Upper lobe of left lung (tissue), 6 donors: ENCODE measurements around the gene SV2C. TPM values are rescaled to one million over a fixed set of nuclear protein-coding genes. Genes with fewer than 3 reads are reported as not detected.

Experiments used
- ATAC-seq, 2 donors: fragments of 200-7000 bp; cut with Tn5 transposase; one replicate each; pipeline ENCODE4 v1.9.1; 2022; ENCODE audit warnings: mild to moderate bottlenecking in 2 of 2, moderate library complexity in 2 of 2; ENCODE audit not compliant: low FRiP score in 2 of 2
- DNase-seq, 2 donors: peaks; one replicate each; pipeline ENCODE4 v3.0.0-alpha.2; 2019 to 2020
- H3K27ac ChIP-seq, 4 donors: fragments of 200-600 bp; sonication (generic); one replicate each; pipeline ENCODE4 v1.5.1; 2016 to 2019
- H3K27me3 ChIP-seq, 4 donors: fragments of 200-600 bp; sonication (generic); one replicate each; pipeline ENCODE4 v1.5.1; 2017 to 2019
- H3K36me3 ChIP-seq, 4 donors: fragments of 200-600 bp; sonication (generic); one replicate each; pipeline ENCODE4 v1.5.1; 2016 to 2019
- H3K4me1 ChIP-seq, 4 donors: fragments of 200-600 bp; sonication (generic); one replicate each; pipeline ENCODE4 v1.5.1; 2018 to 2019
- H3K4me3 ChIP-seq, 4 donors: fragments of 200-600 bp; sonication (generic); one replicate each; pipeline ENCODE4 v1.5.1; 2017 to 2019; ENCODE audit warnings: mild to moderate bottlenecking in 2 of 4, moderate library complexity in 1 of 4
- H3K9me3 ChIP-seq, 4 donors: fragments of 200-600 bp; sonication (generic); one replicate each; pipeline ENCODE4 v1.5.1; 2018 to 2019
- EP300 ChIP-seq, 4 donors: sonication (generic); formaldehyde crosslinking; IDR thresholded peaks; one replicate each; pipeline ENCODE4 v1.5.1; 2017; ENCODE audit warnings: antibody characterized with exemption in 4 of 4, control low read depth in 2 of 4
- POLR2A ChIP-seq, 4 donors: fragments of 450-650 bp; IDR thresholded peaks; one replicate each; pipeline ENCODE4 v1.5.1; 2016 to 2017; ENCODE audit warnings: antibody characterized with exemption in 4 of 4, mild to moderate bottlenecking in 2 of 4
- POLR2AphosphoS5 ChIP-seq, 2 donors: sonication (generic); formaldehyde crosslinking; IDR thresholded peaks; one replicate each; pipeline ENCODE4 v1.5.1; 2017; ENCODE audit warnings: antibody characterized with exemption in 2 of 2
- WGBS, 2 donors: methylation state at CpG; one replicate each; pipeline ENCODE4 v1.1.5; 2017 to 2018; 5-methylcytosine and 5-hydroxymethylcytosine counted together
- total RNA-seq, 6 donors: library from RNA; depleted of rRNA in 4 of 6; stranded (reverse); fragments of >200 nt in 4 of 6; gene quantifications; one replicate each; pipeline versions ENCODE4 v1.1.0 to v1.2.1, GENCODE V29; 2016 to 2021
- TF ChIP-seq, protein P1 (sequence below), 6 experiments: fragments of 450-650 bp in 4 of 6; fragments of 200-600 bp in 2 of 6; sonication (generic) in 2 of 6; IDR thresholded peaks; one replicate each; pipeline ENCODE4 v1.5.1; 2016 to 2019; ENCODE audit warnings: antibody characterized with exemption in 6 of 6
- donor health status: DM: no; HTN: no; CAD: no; lungs with moderate emphysema.
- donor health status: DM: no; HTN: yes; CAD: no; lungs with severe emphysema.

Gene SV2C
- total RNA-seq, 6 donors from 2014 or later: 0.15 to 0.51 (median 0.21) TPM; not detected in 2

DNA sequence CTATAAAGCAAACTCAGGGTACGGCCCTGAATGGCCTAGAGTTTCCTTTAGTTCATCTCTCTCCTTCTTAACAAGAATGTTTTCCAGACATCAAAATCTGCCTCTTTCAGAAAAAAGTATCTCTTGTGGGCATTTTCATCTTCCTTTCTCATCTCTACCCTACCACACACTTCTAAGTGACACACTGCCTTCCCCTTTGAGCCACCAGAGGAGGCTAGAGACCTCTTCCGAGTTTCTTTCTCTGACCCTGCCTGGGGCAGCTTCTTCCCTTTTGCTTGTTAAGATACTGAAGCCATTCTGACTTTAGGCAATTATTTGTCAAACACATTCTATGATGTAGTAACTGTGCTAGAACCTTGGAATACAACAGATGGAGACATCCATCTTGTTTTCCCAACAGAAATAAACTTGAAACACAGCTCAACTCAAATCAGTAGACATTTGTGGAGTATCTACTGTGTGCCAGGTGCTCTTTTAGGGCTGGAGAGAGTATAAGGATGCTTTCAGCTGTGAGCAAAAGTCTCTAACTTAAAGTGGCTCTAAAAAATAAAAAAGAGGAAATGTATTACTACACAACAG lies 8.6 kb upstream of the SV2C start:
- DNase-seq (no peak), ATAC-seq (peak in 1 of 2 donors; percentile 60)
- no peaks in the 10 kb centered on the region for H3K36me3 ChIP-seq
- 41 to 48% methylated on average over 2 of the region's 2 CpGs for WGBS, 2 donors
- H3K27ac ChIP-seq: no peak overlapping the region
- H3K4me1 ChIP-seq: no peaks in the 10 kb centered on the region
- no peak overlapping the region for H3K4me3 ChIP-seq
- H3K9me3 ChIP-seq: no peaks in the 10 kb centered on the region
- TF ChIP-seq POLR2A (IDR thresholded peaks at IDR 0.05): no peak
- TF ChIP-seq, protein P1, sequence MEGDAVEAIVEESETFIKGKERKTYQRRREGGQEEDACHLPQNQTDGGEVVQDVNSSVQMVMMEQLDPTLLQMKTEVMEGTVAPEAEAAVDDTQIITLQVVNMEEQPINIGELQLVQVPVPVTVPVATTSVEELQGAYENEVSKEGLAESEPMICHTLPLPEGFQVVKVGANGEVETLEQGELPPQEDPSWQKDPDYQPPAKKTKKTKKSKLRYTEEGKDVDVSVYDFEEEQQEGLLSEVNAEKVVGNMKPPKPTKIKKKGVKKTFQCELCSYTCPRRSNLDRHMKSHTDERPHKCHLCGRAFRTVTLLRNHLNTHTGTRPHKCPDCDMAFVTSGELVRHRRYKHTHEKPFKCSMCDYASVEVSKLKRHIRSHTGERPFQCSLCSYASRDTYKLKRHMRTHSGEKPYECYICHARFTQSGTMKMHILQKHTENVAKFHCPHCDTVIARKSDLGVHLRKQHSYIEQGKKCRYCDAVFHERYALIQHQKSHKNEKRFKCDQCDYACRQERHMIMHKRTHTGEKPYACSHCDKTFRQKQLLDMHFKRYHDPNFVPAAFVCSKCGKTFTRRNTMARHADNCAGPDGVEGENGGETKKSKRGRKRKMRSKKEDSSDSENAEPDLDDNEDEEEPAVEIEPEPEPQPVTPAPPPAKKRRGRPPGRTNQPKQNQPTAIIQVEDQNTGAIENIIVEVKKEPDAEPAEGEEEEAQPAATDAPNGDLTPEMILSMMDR (IDR thresholded peaks at IDR 0.05): peak in 5 of 6 experiments; percentile 20 to 46 (median 37)
- H3K27me3 ChIP-seq: no peaks in the 10 kb centered on the region

DNA sequence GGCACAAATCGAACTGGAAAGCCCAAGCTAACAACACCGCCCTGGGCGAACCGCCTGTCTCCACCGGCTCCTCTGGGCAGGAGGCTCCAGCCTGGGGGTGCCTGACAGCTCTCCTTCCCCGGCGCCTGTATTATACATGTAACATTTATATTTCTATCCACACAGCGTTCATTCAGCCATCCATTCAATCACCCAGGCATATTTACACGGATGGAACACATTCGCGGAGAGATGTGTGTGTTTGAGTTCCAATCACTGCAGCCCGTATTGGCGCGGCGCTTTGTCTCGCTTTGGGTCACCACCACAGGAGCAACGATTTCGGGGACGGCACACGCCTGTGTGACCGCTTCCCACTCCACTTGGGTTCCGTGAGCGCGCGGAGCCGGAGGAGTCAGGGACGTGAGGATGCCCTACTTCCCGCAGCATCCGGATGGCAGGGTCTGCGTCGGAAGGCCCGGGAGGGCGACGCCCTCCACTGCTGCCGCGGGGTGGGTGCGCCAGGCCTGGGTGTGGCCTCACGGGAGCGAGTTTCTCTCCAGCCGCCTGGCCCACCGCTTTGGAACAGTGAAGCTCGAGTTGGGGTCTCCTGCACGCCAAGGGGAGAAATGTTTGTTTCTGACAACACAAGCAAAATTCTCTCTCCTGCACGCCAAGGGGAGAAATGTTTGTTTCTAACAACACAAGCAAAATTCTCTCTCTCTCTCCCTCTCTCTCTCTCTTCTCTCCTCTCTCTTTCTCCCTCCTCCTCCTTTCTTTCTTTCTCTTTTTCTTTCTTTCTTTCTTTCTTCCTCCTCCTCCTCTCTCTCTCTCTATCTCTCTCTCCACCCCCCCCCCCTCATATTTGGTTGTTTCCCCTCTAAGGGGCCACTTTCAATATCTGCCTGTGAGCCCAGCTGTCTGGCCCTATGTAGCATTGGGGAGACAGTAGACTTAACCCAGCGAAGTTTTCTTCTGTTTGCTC lies 1.1 kb upstream of the SV2C start:
- Histone ChIP-seq H3K4me3 (peak overlapping the region in 3 of 4 donors; percentile 21 to 43 (median 40)), H3K9me3 (no peaks in the 10 kb centered on the region), H3K36me3 (no peaks in the 10 kb centered on the region), H3K27ac (no peak overlapping the region), H3K4me1 (peaks cover 25 to 38% (median 30%) of the 10 kb centered on the region in 4 donors), H3K27me3 (peaks cover 0 to 32% (median 20%) of the 10 kb centered on the region in 4 donors)
- ATAC-seq: no peak
- TF ChIP-seq EP300 (IDR thresholded peaks at IDR 0.05) (no peak), POLR2AphosphoS5 (IDR thresholded peaks at IDR 0.05) (no peak), POLR2A (IDR thresholded peaks at IDR 0.05) (no peak)
- TF ChIP-seq, protein P1 (IDR thresholded peaks at IDR 0.05): no peak
- 3 to 5% methylated on average over 29 to 33 of the region's 45 CpGs for WGBS, 2 donors
- DNase-seq: peak in 1 of 2 donors; percentile 73

DNA sequence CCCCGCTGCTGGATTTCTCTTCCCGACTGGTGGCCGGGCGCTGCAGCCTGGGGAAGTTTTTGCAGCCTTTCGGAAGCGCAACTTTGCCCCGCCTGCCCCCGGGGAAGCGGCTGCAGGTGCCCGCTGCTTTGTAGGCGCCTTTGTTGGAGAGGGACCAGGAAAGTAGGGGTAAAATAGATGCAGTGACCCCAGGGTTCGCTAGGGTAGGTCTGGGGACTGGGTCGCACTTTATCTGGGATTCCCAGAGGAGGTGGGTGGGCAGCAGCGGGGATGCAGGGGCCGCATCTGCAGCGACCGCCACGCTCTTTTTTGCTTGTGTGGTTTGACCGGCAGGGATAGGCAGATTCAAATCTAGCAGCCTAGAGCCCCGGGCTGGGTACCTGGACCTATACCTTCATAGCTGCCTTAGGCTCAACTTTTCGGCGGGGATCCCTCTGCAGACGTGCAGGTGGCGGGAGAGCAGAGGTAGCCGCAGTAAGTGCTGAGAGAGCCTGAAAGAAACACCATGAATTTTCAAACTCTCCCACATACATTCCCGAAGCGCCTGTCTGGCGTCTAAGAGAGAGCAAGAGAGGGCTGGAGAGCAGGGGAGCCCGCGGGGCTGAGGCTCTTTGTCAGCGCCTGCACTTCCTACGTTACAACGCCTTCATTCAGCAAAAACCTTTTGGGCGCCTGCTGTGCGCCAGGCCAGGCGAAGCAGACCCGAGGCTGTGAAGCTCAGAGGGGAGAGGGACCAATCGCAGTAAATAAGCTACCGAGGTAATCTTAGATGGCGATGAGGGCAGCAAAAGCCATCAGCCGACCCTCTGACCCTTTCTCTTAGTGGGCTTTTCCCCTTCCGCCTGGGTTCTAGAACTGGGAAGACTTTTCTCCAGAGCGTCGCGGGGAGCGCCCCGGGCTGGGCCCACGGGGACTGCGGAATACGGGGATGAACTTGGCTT lies 642 bp downstream of the SV2C start:
- 2 to 3% methylated on average over 16 to 50 of the region's 50 CpGs for WGBS, 2 donors
- Histone ChIP-seq H3K4me3 (peak overlapping the region in 3 of 4 donors; percentile 21 to 43 (median 40)), H3K36me3 (no peaks in the 10 kb centered on the region), H3K27ac (no peak overlapping the region), H3K4me1 (peaks cover 25 to 38% (median 30%) of the 10 kb centered on the region in 4 donors), H3K9me3 (no peaks in the 10 kb centered on the region), H3K27me3 (peaks cover 0 to 32% (median 20%) of the 10 kb centered on the region in 4 donors)
- peak in 1 of 2 donors; percentile 22 for DNase-seq
- TF ChIP-seq EP300 (IDR thresholded peaks at IDR 0.05) (no peak), POLR2A (IDR thresholded peaks at IDR 0.05) (no peak), POLR2AphosphoS5 (IDR thresholded peaks at IDR 0.05) (no peak)
- TF ChIP-seq, protein P1 (IDR thresholded peaks at IDR 0.05): no peak
- ATAC-seq: no peak

DNA sequence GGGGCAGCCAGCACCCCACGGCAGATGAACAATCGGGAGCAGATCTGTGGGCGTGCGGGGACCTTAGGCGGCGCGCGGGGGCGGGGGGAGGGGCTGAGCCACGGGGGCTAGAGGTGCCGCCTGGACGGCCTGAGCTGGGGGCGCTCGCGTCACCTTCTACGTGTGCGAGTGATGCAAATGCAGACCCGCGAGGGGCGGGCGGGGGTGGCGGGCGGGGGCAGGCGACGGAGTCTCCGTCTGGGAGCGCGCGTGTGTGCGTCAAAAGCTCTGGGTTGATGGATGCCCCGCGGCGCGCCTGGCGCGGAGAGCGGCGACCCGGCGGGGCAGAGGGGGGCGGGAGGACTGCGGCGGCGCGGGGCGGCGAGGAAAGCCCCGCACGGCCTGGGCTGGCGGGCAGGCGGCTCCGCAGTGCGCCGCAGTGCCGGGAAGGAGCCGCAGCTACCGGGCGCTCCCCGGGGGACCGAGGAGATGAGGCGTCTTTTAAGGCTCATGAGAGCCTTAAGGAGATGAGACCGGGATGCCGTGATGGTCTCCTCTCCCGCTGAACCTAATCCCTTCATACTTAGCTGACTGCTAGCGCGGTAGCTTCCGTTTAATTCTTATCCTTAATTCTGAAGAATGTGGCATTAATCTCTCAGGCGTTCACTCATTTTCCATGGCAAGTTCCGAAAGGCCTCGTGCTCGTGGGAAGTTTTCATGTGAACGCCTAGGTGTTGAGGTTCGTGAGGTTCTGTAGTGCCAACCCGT lies 1.5 kb downstream of the SV2C start:
- no peak for TF ChIP-seq POLR2A (IDR thresholded peaks at IDR 0.05)
- no peak for TF ChIP-seq EP300 (IDR thresholded peaks at IDR 0.05)
- no peak for TF ChIP-seq POLR2AphosphoS5 (IDR thresholded peaks at IDR 0.05)
- TF ChIP-seq, protein P1 (IDR thresholded peaks at IDR 0.05): no peak
- Histone ChIP-seq H3K4me3 (peak overlapping the region in 2 of 4 donors; percentile 40 to 43), H3K27ac (no peak overlapping the region), H3K27me3 (peaks cover 0 to 32% (median 20%) of the 10 kb centered on the region in 4 donors), H3K9me3 (peaks cover 0 to 3% (median 0%) of the 10 kb centered on the region in 4 donors), H3K36me3 (no peaks in the 10 kb centered on the region), H3K4me1 (peaks cover 25 to 38% (median 30%) of the 10 kb centered on the region in 4 donors)
- DNase-seq (peak in 1 of 2 donors; percentile 56), ATAC-seq (no peak)
- 5% methylated on average over 24 to 39 of the region's 74 CpGs for WGBS, 2 donors
